K562 (cell line): ENCODE results near the gene DCAF6. TPM values are rescaled to one million over a fixed set of nuclear protein-coding genes. Genes with fewer than 3 reads are reported as not detected.

ENCODE experiments used
- CTBP1 ChIP-seq: fragments of 450-650 bp; IDR thresholded peaks from 2 replicates; pipeline ENCODE4 v1.6.1; 2016; ENCODE audit warnings: borderline replicate concordance
- ETV1 ChIP-seq: fragments of 450-650 bp; conservative IDR thresholded peaks from 2 replicates; pipeline ENCODE4 v1.6.1; 2016; ENCODE audit warnings: missing genetic modification characterization, control low read depth, low read depth, missing compliant biosample characterization
- HINFP ChIP-seq: fragments of 450-650 bp; conservative IDR thresholded peaks from 2 replicates; pipeline ENCODE4 v1.6.1; 2016; ENCODE audit warnings: missing genetic modification characterization, low read depth, mild to moderate bottlenecking, control low read depth, missing compliant biosample characterization
- MAFG ChIP-seq: fragments of 450-650 bp; conservative IDR thresholded peaks from 2 replicates; pipeline ENCODE4 v1.6.1; 2016; ENCODE audit warnings: missing genetic modification characterization, missing compliant biosample characterization
- MAFK ChIP-seq: IDR thresholded peaks from 2 replicates; pipeline ENCODE4 v1.6.1; 2011; ENCODE audit warnings: low read length, improper control_type of control experiment
- MLLT1 ChIP-seq, 2 experiments: fragments of 450-650 bp; IDR thresholded peaks; 2 replicates each; pipeline ENCODE4 v1.6.1; 2016
- NEUROD1 ChIP-seq: fragments of 150-350 bp; IDR thresholded peaks from 2 replicates; pipeline ENCODE4 v1.6.1; 2014; ENCODE audit warnings: borderline replicate concordance, low read length, low read depth; ENCODE audit not compliant: partially characterized antibody
- NFE2 ChIP-seq: IDR thresholded peaks from 2 replicates; pipeline ENCODE4 v1.6.1; 2014; ENCODE audit warnings: antibody characterized with exemption, low read depth
- NFE2L1 ChIP-seq: fragments of 450-650 bp; IDR thresholded peaks from 2 replicates; pipeline ENCODE4 v1.6.1; 2016; ENCODE audit warnings: missing genetic modification characterization, low read depth, mild to moderate bottlenecking, missing compliant biosample characterization, moderate library complexity, borderline replicate concordance
- PHB ChIP-seq: fragments of 250-450 bp; sonication (Bioruptor Pico); IDR thresholded peaks from 2 replicates; pipeline ENCODE4 v1.5.0; 2021
- RB1 ChIP-seq: fragments of 450-650 bp; IDR thresholded peaks from 2 replicates; pipeline ENCODE4 v1.6.1; 2017; ENCODE audit warnings: low read depth, mild to moderate bottlenecking
- RBFOX2 ChIP-seq: fragments of 200-400 bp; formaldehyde crosslinking; IDR thresholded peaks from 2 replicates; pipeline ENCODE4 v1.6.1; 2017; ENCODE audit warnings: low read depth, mild to moderate bottlenecking, low read length, moderate library complexity
- RBM14 ChIP-seq: fragments of 200-400 bp; formaldehyde crosslinking; IDR thresholded peaks from 2 replicates; pipeline ENCODE4 v1.6.1; 2018; ENCODE audit warnings: low read depth, mild to moderate bottlenecking, low read length, moderate library complexity, borderline replicate concordance; ENCODE audit not compliant: insufficient read depth
- STAG1 ChIP-seq: sonication (generic); formaldehyde crosslinking; IDR thresholded peaks from 2 replicates; pipeline ENCODE4 v1.5.0; 2020; ENCODE audit warnings: missing genetic modification reagents, borderline replicate concordance
- TRIM28 ChIP-seq: fragments of 450-650 bp; IDR thresholded peaks from 2 replicates; pipeline ENCODE4 v1.6.1; 2017
- XRCC5 ChIP-seq: fragments of 200-400 bp; formaldehyde crosslinking; IDR thresholded peaks from 2 replicates; pipeline ENCODE4 v1.6.1; 2017; ENCODE audit warnings: low read depth, mild to moderate bottlenecking, low read length
- polyA plus RNA-seq, 8 experiments: library from polyadenylated mRNA; depleted of rRNA in 4 of 8; stranded (reverse) in 5 of 8; unstranded in 3 of 8; fragments of >200 nt; fragmentation: Nextera tagmentation in 2 of 8; fragmentation: Illumina TruSeq in 1 of 8; extraction: Ambion mirVana in 2 of 8; extraction: Trizol in 1 of 8; gene quantifications; 2 replicates each; pipeline versions ENCODE4 v1.2.1 to v1.2.3, GENCODE V29; 2011 to 2014; ENCODE audit warnings: inconsistent platforms in 1 of 8, missing spikeins in 1 of 8
- total RNA-seq, 7 experiments: library from RNA; depleted of rRNA in 6 of 7; stranded (reverse); fragments of >200 nt in 6 of 7; fragmentation: Illumina TruSeq in 2 of 7; extraction: Trizol in 2 of 7; gene quantifications; 2 replicates each; pipeline versions ENCODE4 v1.2.1 to v1.2.3, GENCODE V29; 2011 to 2021; ENCODE audit warnings: low replicate concordance in 1 of 7
- TF ChIP-seq, protein P1 (sequence below): IDR thresholded peaks from 2 replicates; pipeline ENCODE4 v1.6.1; 2011; ENCODE audit warnings: borderline replicate concordance, low read depth, mild to moderate bottlenecking, moderate library complexity, low read length; ENCODE audit not compliant: insufficient read depth, poor library complexity, severe bottlenecking
- TF ChIP-seq, protein P2 (sequence below): fragments of 450-650 bp; formaldehyde crosslinking; IDR thresholded peaks from 2 replicates; pipeline ENCODE4 v1.4.0; 2022; ENCODE audit warnings: mild to moderate bottlenecking, moderate library complexity

The DCAF6 gene
- total and polyA plus RNA-seq, 9 of the 15 experiments (the other 6 are each of a cell fraction or from before 2014, with no cell fraction given) = 19.1 to 102 (median 46.3) TPM

GRCh38 chr1:168084396-168085231, 148.1 kb downstream of the DCAF6 start (continued):
- TF ChIP-seq NFE2 (peak; percentile 71; the same call in 1 of the 2 replicates), NFE2L1 (tag) (peak; percentile 49; the same call in 1 of the 2 replicates), STAG1 (CRISPR knock-in tag) (peak; percentile 46; the same call in 1 of the 2 replicates), HINFP (tag) (0 out of 2 replicates have a peak, but pooled peaks have one; percentile 28), PHB (CRISPR knock-in tag) (no peak), MLLT1 (IDR thresholded peaks at IDR 0.05) (no peak), TRIM28 (0 out of 2 replicates have a peak, but pooled peaks have one; percentile 11), MAFG (tag) (peak; percentile 84), RB1 (0 out of 2 replicates have a peak, but pooled peaks have one; percentile 42), XRCC5 (peak; percentile 81), RBFOX2 (no peak), ETV1 (0 out of 2 replicates have a peak, but pooled peaks have one; percentile 8), NEUROD1 (peak; percentile 35), MAFK (peak; percentile 40; the same call in 1 of the 2 replicates), CTBP1 (peak; percentile 15; the same call in 1 of the 2 replicates), RBM14 (no peak)
- TF ChIP-seq, protein P1, sequence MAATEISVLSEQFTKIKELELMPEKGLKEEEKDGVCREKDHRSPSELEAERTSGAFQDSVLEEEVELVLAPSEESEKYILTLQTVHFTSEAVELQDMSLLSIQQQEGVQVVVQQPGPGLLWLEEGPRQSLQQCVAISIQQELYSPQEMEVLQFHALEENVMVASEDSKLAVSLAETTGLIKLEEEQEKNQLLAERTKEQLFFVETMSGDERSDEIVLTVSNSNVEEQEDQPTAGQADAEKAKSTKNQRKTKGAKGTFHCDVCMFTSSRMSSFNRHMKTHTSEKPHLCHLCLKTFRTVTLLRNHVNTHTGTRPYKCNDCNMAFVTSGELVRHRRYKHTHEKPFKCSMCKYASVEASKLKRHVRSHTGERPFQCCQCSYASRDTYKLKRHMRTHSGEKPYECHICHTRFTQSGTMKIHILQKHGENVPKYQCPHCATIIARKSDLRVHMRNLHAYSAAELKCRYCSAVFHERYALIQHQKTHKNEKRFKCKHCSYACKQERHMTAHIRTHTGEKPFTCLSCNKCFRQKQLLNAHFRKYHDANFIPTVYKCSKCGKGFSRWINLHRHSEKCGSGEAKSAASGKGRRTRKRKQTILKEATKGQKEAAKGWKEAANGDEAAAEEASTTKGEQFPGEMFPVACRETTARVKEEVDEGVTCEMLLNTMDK = peak; percentile 61
- TF ChIP-seq, protein P2, sequence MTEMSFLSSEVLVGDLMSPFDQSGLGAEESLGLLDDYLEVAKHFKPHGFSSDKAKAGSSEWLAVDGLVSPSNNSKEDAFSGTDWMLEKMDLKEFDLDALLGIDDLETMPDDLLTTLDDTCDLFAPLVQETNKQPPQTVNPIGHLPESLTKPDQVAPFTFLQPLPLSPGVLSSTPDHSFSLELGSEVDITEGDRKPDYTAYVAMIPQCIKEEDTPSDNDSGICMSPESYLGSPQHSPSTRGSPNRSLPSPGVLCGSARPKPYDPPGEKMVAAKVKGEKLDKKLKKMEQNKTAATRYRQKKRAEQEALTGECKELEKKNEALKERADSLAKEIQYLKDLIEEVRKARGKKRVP = 0 out of 2 replicates have a peak, but pooled peaks have one; percentile 29
